Neural cell (in vitro differentiated cells): Measurements from ENCODE around the gene TPCN1.

Experiments
- CTCF ChIP-seq: fragments of 450-650 bp; IDR thresholded peaks from 2 replicates; pipeline ENCODE4 v1.5.1; 2014; ENCODE audit warnings: antibody characterized with exemption, mild to moderate bottlenecking, moderate library complexity; ENCODE audit not compliant: poor library complexity, severe bottlenecking
- EP300 ChIP-seq: fragments of 450-650 bp; conservative IDR thresholded peaks from 2 replicates; pipeline ENCODE4 v1.6.1; 2014; ENCODE audit warnings: antibody characterized with exemption, mild to moderate bottlenecking, moderate library complexity; ENCODE audit not compliant: poor library complexity, severe bottlenecking
- MXI1 ChIP-seq: fragments of 450-650 bp; conservative IDR thresholded peaks from 2 replicates; pipeline ENCODE4 v1.6.1; 2014; ENCODE audit warnings: antibody characterized with exemption, mild to moderate bottlenecking; ENCODE audit not compliant: poor library complexity, severe bottlenecking
- POLR2AphosphoS5 ChIP-seq: IDR thresholded peaks from 2 replicates; pipeline ENCODE4 v1.6.1; 2012
- REST ChIP-seq: IDR thresholded peaks from 2 replicates; pipeline ENCODE4 v1.6.1; 2012; ENCODE audit warnings: borderline replicate concordance
- SMC3 ChIP-seq: fragments of 450-650 bp; conservative IDR thresholded peaks from 2 replicates; pipeline ENCODE4 v1.6.1; 2014; ENCODE audit warnings: antibody characterized with exemption, mild to moderate bottlenecking, moderate library complexity; ENCODE audit not compliant: poor library complexity
- TAF1 ChIP-seq: IDR thresholded peaks from 2 replicates; pipeline ENCODE4 v1.6.1; 2012; ENCODE audit warnings: low read depth

DNA sequence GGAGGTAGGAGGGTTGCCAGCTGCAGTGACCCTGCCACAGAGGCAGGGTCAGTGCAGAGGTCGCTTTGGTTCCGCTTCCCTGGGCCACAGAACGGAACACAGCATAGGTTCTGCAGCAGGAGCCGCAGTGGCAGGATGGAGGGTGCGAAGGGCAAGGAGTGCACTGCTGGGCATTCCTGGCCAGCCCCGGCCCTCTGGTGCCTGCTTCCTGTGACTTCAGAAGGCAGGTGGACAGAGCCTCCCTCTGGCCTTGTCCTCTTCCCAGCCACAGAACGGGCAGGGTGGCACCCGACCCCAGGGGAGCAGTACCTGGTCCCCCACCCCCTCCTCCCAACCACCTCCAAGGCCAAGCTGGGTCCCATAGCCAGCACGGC, 75.9 kb downstream of the TPCN1 start:
- TF ChIP-seq CTCF (no peak), POLR2AphosphoS5 (no peak), TAF1 (no peak), REST (no peak), EP300 (no peak), SMC3 (no peak), MXI1 (no peak)
